A549 (cell line): ENCODE measurements around the gene PHLDA1. TPM values are rescaled to one million over a fixed set of nuclear protein-coding genes. Genes with fewer than 3 reads are reported as not detected.

Experiments
- ATAC-seq, 2 experiments: fragments of 200-7000 bp in 1 of 2; fragments of >200 bp in 1 of 2; cut with Nextera tagmentation in 1 of 2; cut with Tn5 transposase in 1 of 2; 3 replicates each; pipeline versions ENCODE4 v1.8.0 to v1.9.1; 2018 to 2020; ENCODE audit warnings: mild to moderate bottlenecking in 1 of 2, moderate library complexity in 1 of 2
- CTCF ChIA-PET: fragments of 300-600 bp; sonication (Branson Sonifier 250); formaldehyde crosslinking; extraction: SDS; loops from one replicate; lab custom pipeline; 2021; ENCODE audit warnings: antibody characterized with exemption, inconsistent platforms; lab: Yijun Ruan, JAX
- POLR2A ChIA-PET: fragments of 350-600 bp; formaldehyde crosslinking; extraction: SDS; loops from one replicate; lab custom pipeline; 2021; ENCODE audit warnings: antibody characterized with exemption, inconsistent platforms; lab: Yijun Ruan, JAX
- DNase-seq, 2 experiments: peaks; one replicate each; pipeline versions ENCODE4 v3.0.0 to v3.0.0-alpha.2; 2011 to 2016; ENCODE audit warnings: low read depth in 1 of 2, low spot score in 1 of 2
- FAIRE-seq: peaks from 2 replicates; lab custom pipeline; 2011; peaks lifted over from hg19 to GRCh38; lab: Jason Lieb, UNC
- H3K27ac ChIP-seq, 2 experiments: fragments of >200 bp; sonication (Bioruptor Twin); formaldehyde crosslinking; 3 replicates each; pipeline ENCODE4 v1.5.1; 2016 to 2017
- H3K4me1 ChIP-seq: fragments of >200 bp; sonication (Bioruptor Twin); formaldehyde crosslinking; 3 replicates; pipeline ENCODE4 v1.6.1; 2016
- H3K4me2 ChIP-seq: fragments of >200 bp; sonication (Bioruptor Twin); formaldehyde crosslinking; 3 replicates; pipeline ENCODE4 v1.6.1; 2016
- H3K4me3 ChIP-seq: fragments of >200 bp; sonication (Bioruptor Twin); formaldehyde crosslinking; 3 replicates; pipeline ENCODE4 v1.5.1; 2016
- H3K9me3 ChIP-seq: fragments of >200 bp; sonication (Bioruptor Twin); formaldehyde crosslinking; 3 replicates; pipeline ENCODE4 v1.6.1; 2016
- BHLHE40 ChIP-seq: IDR thresholded peaks from 2 replicates; pipeline ENCODE4 v1.6.1; 2012; ENCODE audit warnings: low read depth, low read length, inconsistent platforms
- CBX8 ChIP-seq: fragments of 200-600 bp; sonication (generic); IDR thresholded peaks from 2 replicates; pipeline ENCODE4 v1.6.1; 2016
- CTCF ChIP-seq: fragments of >200 bp; sonication (Bioruptor Twin); formaldehyde crosslinking; IDR thresholded peaks from 3 replicates; pipeline ENCODE4 v1.5.1; 2016
- EHF ChIP-seq: fragments of 250-450 bp; sonication (Bioruptor Pico); IDR thresholded peaks from 2 replicates; pipeline ENCODE4 v1.5.0; 2020; ENCODE audit warnings: mild to moderate bottlenecking
- EHMT2 ChIP-seq: fragments of 200-600 bp; sonication (generic); IDR thresholded peaks from 2 replicates; pipeline ENCODE4 v1.6.1; 2016; ENCODE audit warnings: antibody characterized with exemption, low read depth, mild to moderate bottlenecking, moderate library complexity
- ESRRA ChIP-seq: fragments of 150-350 bp; IDR thresholded peaks from 2 replicates; pipeline ENCODE4 v1.6.1; 2014; ENCODE audit warnings: mild to moderate bottlenecking, low read length, borderline replicate concordance
- FOSL2 ChIP-seq, 2 experiments: fragments of 450-650 bp in 1 of 2; fragments of >200 bp in 1 of 2; sonication (Bioruptor Twin) in 1 of 2; formaldehyde crosslinking; IDR thresholded peaks; 2 replicates each; pipeline versions ENCODE4 v1.5.0 to v1.6.1; 2016 to 2020; ENCODE audit warnings: mild to moderate bottlenecking in 1 of 2, moderate library complexity in 1 of 2
- GATA3 ChIP-seq: IDR thresholded peaks from 2 replicates; pipeline ENCODE4 v1.6.1; 2012; ENCODE audit warnings: borderline replicate concordance
- HOXA7 ChIP-seq: fragments of 250-450 bp; sonication (Bioruptor Pico); IDR thresholded peaks from 2 replicates; pipeline ENCODE4 v1.5.0; 2020; ENCODE audit warnings: mild to moderate bottlenecking, moderate library complexity
- JUN ChIP-seq, 2 experiments: fragments of >200 bp; sonication (Bioruptor Twin); formaldehyde crosslinking; IDR thresholded peaks; 2 replicates in 1 of 2; 3 replicates in 1 of 2; pipeline ENCODE4 v1.6.1; 2016 to 2017
- JUNB ChIP-seq: fragments of >200 bp; sonication (Bioruptor Twin); formaldehyde crosslinking; IDR thresholded peaks from 2 replicates; pipeline ENCODE4 v1.6.1; 2016
- KDM5A ChIP-seq: fragments of 200-600 bp; sonication (generic); IDR thresholded peaks from 2 replicates; pipeline ENCODE4 v1.6.1; 2016; ENCODE audit warnings: antibody characterized with exemption, mild to moderate bottlenecking
- MAFK ChIP-seq: fragments of 450-650 bp; IDR thresholded peaks from 2 replicates; pipeline ENCODE4 v1.6.1; 2014; ENCODE audit not compliant: partially characterized antibody
- MAX ChIP-seq: IDR thresholded peaks from 2 replicates; pipeline ENCODE4 v1.6.1; 2012
- MAZ ChIP-seq: fragments of 150-350 bp; IDR thresholded peaks from 2 replicates; pipeline ENCODE4 v1.6.1; 2014; ENCODE audit warnings: antibody characterized with exemption, low read depth, low read length, borderline replicate concordance
- NFE2L2 ChIP-seq: fragments of 150-350 bp; conservative IDR thresholded peaks from 2 replicates; pipeline ENCODE4 v1.6.1; 2014; ENCODE audit warnings: low read length
- PHF8 ChIP-seq: fragments of 200-600 bp; sonication (generic); IDR thresholded peaks from 2 replicates; pipeline ENCODE4 v1.6.1; 2016; ENCODE audit warnings: low read depth, mild to moderate bottlenecking, antibody characterized with exemption, moderate library complexity, borderline replicate concordance
- POLR2A ChIP-seq: IDR thresholded peaks from 2 replicates; pipeline ENCODE4 v1.6.1; 2012; ENCODE audit warnings: mild to moderate bottlenecking, low read length
- RAD21 ChIP-seq, 2 experiments: fragments of >200 bp in 1 of 2; sonication (Bioruptor Twin) in 1 of 2; formaldehyde crosslinking in 1 of 2; IDR thresholded peaks in 1 of 2; conservative IDR thresholded peaks in 1 of 2; 2 replicates in 1 of 2; 3 replicates in 1 of 2; pipeline ENCODE4 v1.6.1; 2012 to 2018; ENCODE audit warnings: inconsistent platforms in 1 of 2
- REST ChIP-seq: fragments of 200-600 bp; sonication (generic); IDR thresholded peaks from 2 replicates; pipeline ENCODE4 v1.6.1; 2016; ENCODE audit warnings: antibody characterized with exemption, mild to moderate bottlenecking, moderate library complexity
- SMC3 ChIP-seq: fragments of >200 bp; sonication (Bioruptor Twin); formaldehyde crosslinking; IDR thresholded peaks from 3 replicates; pipeline ENCODE4 v1.6.1; 2018; ENCODE audit warnings: inconsistent platforms
- TFCP2L1 ChIP-seq: fragments of 250-450 bp; sonication (Bioruptor Pico); IDR thresholded peaks from 2 replicates; pipeline ENCODE4 v1.5.0; 2021; ENCODE audit warnings: mild to moderate bottlenecking
- ZNF302 ChIP-seq: fragments of 250-450 bp; sonication (Bioruptor Pico); IDR thresholded peaks from 2 replicates; pipeline ENCODE4 v1.9.0; 2021; ENCODE audit warnings: inconsistent platforms, mild to moderate bottlenecking, moderate library complexity
- ZSCAN20 ChIP-seq: fragments of 250-450 bp; sonication (Bioruptor Pico); IDR thresholded peaks from 2 replicates; pipeline ENCODE4 v1.8.0; 2022; ENCODE audit warnings: mild to moderate bottlenecking, moderate library complexity
- WGBS: methylation state at CpG from one replicate; pipeline ENCODE4 v1.1.6; 2017; ENCODE audit errors: missing lambda C conversion rate; 5-methylcytosine and 5-hydroxymethylcytosine counted together
- polyA plus RNA-seq, 4 experiments: library from polyadenylated mRNA; depleted of rRNA in 3 of 4; stranded (reverse); fragments of >200 nt; fragmentation: RNase III in 1 of 4; extraction: RNeasy Plus Mini Kit Qiagen cat#74134 plus additional on column Dnase treatment in 1 of 4; gene quantifications; 2 replicates in 3 of 4; 3 replicates in 1 of 4; pipeline ENCODE4 v1.2.3, GENCODE V29; 2011 to 2017
- TF ChIP-seq, protein P1 (sequence below): IDR thresholded peaks from 2 replicates; pipeline ENCODE4 v1.6.1; 2012
- TF ChIP-seq, protein P2 (sequence below): fragments of 250-450 bp; sonication (Bioruptor Pico); IDR thresholded peaks from 2 replicates; pipeline ENCODE4 v1.5.0; 2020; ENCODE audit warnings: low read depth, mild to moderate bottlenecking, moderate library complexity
- TF ChIP-seq, protein P3 (sequence below): fragments of >200 bp; sonication (Bioruptor Twin); formaldehyde crosslinking; IDR thresholded peaks from 2 replicates; pipeline ENCODE4 v1.6.1; 2016
- TF ChIP-seq, protein P4 (sequence below): fragments of 150-350 bp; IDR thresholded peaks from 2 replicates; pipeline ENCODE4 v1.6.1; 2014; ENCODE audit warnings: low read depth, mild to moderate bottlenecking, low read length

PHLDA1 gene
- polyA plus RNA-seq, 2 of the 4 experiments (the other 2 are of a cell fraction) = 43.1 to 71.6 TPM

DNA sequence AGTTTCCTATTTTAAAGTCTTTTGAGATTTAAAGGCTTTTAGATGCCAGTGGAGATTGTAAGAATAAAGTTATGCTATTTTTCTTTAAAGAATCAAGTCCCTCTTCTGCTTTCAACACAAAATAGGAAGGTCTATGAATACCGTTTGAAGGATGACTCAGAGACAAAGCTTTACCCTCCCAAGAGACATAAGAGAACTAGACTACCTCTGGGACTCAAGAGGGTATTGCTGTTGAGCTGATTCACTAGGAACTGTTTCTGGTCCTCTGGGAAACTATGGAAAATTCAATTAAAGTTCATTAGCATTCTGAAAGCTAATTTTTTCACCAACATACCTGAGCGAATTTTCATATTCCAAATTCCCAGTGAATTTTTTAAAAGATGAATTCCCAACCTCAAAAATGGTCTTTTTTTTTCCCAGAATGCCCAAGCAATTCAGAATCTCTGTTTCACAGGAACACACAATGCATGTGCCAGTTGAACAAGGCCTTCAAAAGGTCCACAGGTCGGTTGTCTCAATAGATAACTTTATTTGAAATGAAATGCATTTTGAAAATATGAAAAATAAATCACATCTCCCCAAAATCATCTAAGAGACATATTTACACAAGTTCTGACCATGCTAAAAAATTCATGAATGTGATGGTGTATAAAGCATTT lies 6.5 kb downstream of the PHLDA1 start (continued):
- TF ChIP-seq, protein P1, sequence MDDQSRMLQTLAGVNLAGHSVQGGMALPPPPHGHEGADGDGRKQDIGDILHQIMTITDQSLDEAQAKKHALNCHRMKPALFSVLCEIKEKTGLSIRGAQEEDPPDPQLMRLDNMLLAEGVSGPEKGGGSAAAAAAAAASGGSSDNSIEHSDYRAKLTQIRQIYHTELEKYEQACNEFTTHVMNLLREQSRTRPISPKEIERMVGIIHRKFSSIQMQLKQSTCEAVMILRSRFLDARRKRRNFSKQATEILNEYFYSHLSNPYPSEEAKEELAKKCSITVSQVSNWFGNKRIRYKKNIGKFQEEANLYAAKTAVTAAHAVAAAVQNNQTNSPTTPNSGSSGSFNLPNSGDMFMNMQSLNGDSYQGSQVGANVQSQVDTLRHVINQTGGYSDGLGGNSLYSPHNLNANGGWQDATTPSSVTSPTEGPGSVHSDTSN = no peak
- TF ChIP-seq JUNB (peak; percentile 48), EHF (CRISPR knock-in tag) (peak; percentile 42; the same call in 1 of the 2 replicates), EHMT2 (no peak), POLR2A (no peak)

GRCh38 chr12:76024102-76024781 lies 7.3 kb downstream of the PHLDA1 start:
- Histone ChIP-seq H3K4me1 (peaks cover 64% of the 10 kb centered on the region), H3K4me3 (no peak overlapping the region), H3K9me3 (no peaks in the 10 kb centered on the region), H3K4me2 (peak overlapping the region; percentile 75), H3K27ac (peak overlapping the region; percentile 90 to 92)
- DNase-seq = no peak
- FAIRE-seq = no peak
- WGBS = 88% methylated on average over 8 of the region's 8 CpGs
- ATAC-seq = peak in 1 of 2 experiments; percentile 1; a peak in 2 of 6 replicates
- ChIA-PET POLR2A (interaction anchor here (0.7 to 3.3 kb wide), 18 partner anchors 13 to 513 kb away, joined by 3 to 17 read pairs (median 5); partner anchors contain the start of genes BBS10 and KRR1), CTCF (interaction anchor here (0.9 to 2.7 kb wide), 4 partner anchors 44 to 497 kb away, joined by 3 to 9 read pairs (median 6); no protein-coding TSS in a partner anchor)
- TF ChIP-seq, protein P2, sequence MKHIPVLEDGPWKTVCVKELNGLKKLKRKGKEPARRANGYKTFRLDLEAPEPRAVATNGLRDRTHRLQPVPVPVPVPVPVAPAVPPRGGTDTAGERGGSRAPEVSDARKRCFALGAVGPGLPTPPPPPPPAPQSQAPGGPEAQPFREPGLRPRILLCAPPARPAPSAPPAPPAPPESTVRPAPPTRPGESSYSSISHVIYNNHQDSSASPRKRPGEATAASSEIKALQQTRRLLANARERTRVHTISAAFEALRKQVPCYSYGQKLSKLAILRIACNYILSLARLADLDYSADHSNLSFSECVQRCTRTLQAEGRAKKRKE (CRISPR knock-in tag) = peak; percentile 54; the same call in 1 of the 2 replicates
- TF ChIP-seq EHMT2 (0 out of 2 replicates have a peak, but pooled peaks have one; percentile 36), MAZ (no peak), CTCF (no peak), TFCP2L1 (CRISPR knock-in tag) (peak; percentile 64; the same call in 1 of the 2 replicates), JUN (IDR thresholded peaks at IDR 0.05) (no peak; a peak in 1 of 5 replicates), SMC3 (no peak), NFE2L2 (no peak), REST (peak; percentile 32; the same call in 1 of the 2 replicates), KDM5A (no peak), FOSL2 (IDR thresholded peaks at IDR 0.05) (no peak), FOSL2 (CRISPR knock-in tag; IDR thresholded peaks at IDR 0.05) (no peak), BHLHE40 (no peak), ZSCAN20 (CRISPR knock-in tag) (no peak), ESRRA (no peak), CBX8 (no peak), GATA3 (no peak), ZNF302 (CRISPR knock-in tag) (no peak), MAX (no peak), PHF8 (no peak), MAFK (no peak), RAD21 (conservative IDR thresholded peaks at IDR 0.05 in 1 of 2, IDR thresholded peaks at IDR 0.05 in 1 of 2) (no peak), HOXA7 (peak; percentile 85)
- TF ChIP-seq, protein P3, sequence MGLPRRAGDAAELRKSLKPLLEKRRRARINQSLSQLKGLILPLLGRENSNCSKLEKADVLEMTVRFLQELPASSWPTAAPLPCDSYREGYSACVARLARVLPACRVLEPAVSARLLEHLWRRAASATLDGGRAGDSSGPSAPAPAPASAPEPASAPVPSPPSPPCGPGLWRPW = no peak
- TF ChIP-seq, protein P4, sequence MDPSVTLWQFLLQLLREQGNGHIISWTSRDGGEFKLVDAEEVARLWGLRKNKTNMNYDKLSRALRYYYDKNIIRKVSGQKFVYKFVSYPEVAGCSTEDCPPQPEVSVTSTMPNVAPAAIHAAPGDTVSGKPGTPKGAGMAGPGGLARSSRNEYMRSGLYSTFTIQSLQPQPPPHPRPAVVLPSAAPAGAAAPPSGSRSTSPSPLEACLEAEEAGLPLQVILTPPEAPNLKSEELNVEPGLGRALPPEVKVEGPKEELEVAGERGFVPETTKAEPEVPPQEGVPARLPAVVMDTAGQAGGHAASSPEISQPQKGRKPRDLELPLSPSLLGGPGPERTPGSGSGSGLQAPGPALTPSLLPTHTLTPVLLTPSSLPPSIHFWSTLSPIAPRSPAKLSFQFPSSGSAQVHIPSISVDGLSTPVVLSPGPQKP = no peak
